ENCODE data around the gene RNF19B. TPM values are rescaled to one million over a fixed set of nuclear protein-coding genes. Genes with fewer than 3 reads are reported as not detected.
"Not testable (repeated sequence)": the region's sequence is repeated elsewhere in the genome, so short reads cannot be mapped to it uniquely, and the experiment has no call there.

The RNF19B gene
- total RNA-seq, 2 experiments from 2014 or later: 14.0 to 15.8 TPM

DNA sequence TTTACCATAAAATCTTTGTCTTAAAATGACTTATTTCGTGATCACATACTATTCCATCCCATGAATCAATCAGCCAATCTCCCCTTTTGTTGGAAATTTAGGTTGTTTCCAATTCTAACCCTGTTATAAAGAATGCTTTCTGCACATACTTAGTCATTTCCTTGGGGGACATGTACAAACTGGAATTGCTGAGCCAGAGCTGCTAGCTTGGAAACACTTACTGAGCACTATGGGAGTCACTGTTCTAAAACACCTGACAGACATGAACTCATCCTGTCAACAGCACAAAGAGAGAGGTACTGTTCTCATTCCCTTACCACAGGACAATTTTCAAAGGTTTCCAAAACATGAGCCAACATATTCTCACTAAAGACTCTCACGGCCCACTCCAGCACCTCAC lies 40.0 kb upstream of the RNF19B start:
- Mint-ChIP-seq H3K27ac (no peak overlapping the region), H3K4me3 (no peak overlapping the region), H3K36me3 (ENCODE audit: low read depth) (peaks cover 30% of the 10 kb centered on the region), H3K27me3 (ENCODE audit: low read depth) (no peaks in the 10 kb centered on the region), H3K4me1 (ENCODE audit: low read depth) (no peaks in the 10 kb centered on the region), H3K9me3 (ENCODE audit: insufficient read depth) (no peaks in the 10 kb centered on the region)
- no peak for DNase-seq
- ChIA-PET CTCF (interaction anchor here (1.2 to 6.2 kb wide), 2 partner anchors 11 to 71 kb away, joined by 3 to 53 read pairs; no protein-coding TSS in a partner anchor), POLR2A (no interaction called here)
- no peak for ATAC-seq

DNA sequence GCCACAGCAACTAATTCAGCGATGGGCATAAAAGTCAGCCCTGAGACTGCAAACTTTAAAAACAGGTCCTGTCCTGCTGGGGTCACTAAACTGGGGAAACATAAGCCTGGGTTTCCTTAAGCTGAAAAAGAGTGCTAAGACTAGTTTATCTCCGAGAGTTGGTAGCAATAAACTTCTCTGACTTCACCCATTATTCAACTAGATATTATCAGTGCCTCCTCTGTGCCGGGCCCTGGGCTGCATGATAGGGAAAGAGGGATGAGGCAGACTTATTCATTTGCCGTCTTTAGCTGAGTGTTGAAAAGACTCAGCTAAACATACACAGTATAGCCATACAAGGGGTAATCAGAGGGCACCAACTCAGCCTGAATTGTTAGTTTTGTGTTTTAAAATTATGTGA lies 39.0 kb upstream of the RNF19B start:
- H3K9me3 Mint-ChIP-seq (ENCODE audit: insufficient read depth): no peaks in the 10 kb centered on the region
- POLR2A ChIA-PET: no interaction called here
- no peak overlapping the region for H3K27ac Mint-ChIP-seq
- DNase-seq (no peak), ATAC-seq (no peak)
- H3K36me3 Mint-ChIP-seq (ENCODE audit: low read depth): peaks cover 24% of the 10 kb centered on the region
- no peak overlapping the region for H3K4me3 Mint-ChIP-seq
- H3K27me3 Mint-ChIP-seq (ENCODE audit: low read depth): no peaks in the 10 kb centered on the region
- H3K4me1 Mint-ChIP-seq (ENCODE audit: low read depth): peaks cover 1% of the 10 kb centered on the region
- CTCF ChIA-PET: interaction anchor here (1.2 to 6.2 kb wide), 2 partner anchors 12 to 70 kb away, joined by 3 to 53 read pairs; no protein-coding TSS in a partner anchor

DNA sequence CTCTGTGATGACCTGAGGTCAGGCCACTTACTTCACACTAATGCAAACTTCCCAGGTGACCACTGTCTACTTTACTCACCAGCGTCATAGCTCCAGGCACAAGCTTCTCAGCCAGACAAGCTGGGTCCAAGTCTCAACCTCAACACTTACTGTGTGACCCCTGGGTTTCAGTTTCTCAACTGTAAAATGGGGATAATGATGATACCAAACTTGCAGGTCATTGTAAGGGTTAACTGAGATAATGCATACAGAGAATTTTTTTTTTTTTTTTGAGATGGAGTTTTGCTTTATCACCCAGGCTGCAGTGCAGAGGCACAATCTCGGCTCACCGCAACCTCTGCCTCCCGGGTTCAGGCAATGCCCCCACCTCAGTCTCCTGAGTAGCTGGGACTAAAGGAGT lies 37.4 kb upstream of the RNF19B start:
- Mint-ChIP-seq H3K4me1 (ENCODE audit: low read depth) (peaks cover 16% of the 10 kb centered on the region), H3K27me3 (ENCODE audit: low read depth) (no peaks in the 10 kb centered on the region), H3K4me3 (no peak overlapping the region), H3K9me3 (ENCODE audit: insufficient read depth) (no peaks in the 10 kb centered on the region), H3K27ac (no peak overlapping the region), H3K36me3 (ENCODE audit: low read depth) (peaks cover 9% of the 10 kb centered on the region)
- DNase-seq: no peak
- ChIA-PET CTCF (interaction anchor here (1.3 kb wide), 1 partner anchor 67 kb away, joined by 4 read pairs; no protein-coding TSS in a partner anchor), POLR2A (interaction anchor here (1.4 kb wide), 1 partner anchor 9 kb away, joined by 5 read pairs; no protein-coding TSS in a partner anchor)
- ATAC-seq: no peak

DNA sequence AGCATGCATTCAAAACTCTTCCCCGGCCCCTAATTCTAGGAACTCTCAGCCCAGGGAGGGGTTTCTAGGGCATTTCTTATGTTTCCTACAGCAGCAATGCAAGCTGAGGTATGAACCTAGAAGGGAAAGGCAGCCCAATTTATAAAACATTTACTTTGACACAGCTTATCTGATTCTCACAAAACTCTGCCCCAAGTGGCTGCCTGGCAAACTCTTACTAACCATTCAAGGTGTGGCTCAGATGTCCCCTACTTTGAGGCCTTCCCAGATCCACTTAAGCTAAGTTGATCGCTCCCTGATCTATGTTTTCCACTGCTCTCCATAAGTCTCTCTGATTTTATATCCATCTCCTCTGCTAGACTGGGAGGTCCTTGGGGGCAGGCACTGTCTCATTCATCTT lies 36.7 kb upstream of the RNF19B start:
- ChIA-PET CTCF (interaction anchor here (0.6 to 1.6 kb wide), 7 partner anchors 15 to 70 kb away, joined by 3 to 7 read pairs (median 4); no protein-coding TSS in a partner anchor), POLR2A (interaction anchor here (1.4 kb wide), 1 partner anchor 8 kb away, joined by 5 read pairs; no protein-coding TSS in a partner anchor)
- Mint-ChIP-seq H3K4me1 (ENCODE audit: low read depth) (peaks cover 16% of the 10 kb centered on the region), H3K27me3 (ENCODE audit: low read depth) (no peaks in the 10 kb centered on the region), H3K27ac (no peak overlapping the region), H3K9me3 (ENCODE audit: insufficient read depth) (no peaks in the 10 kb centered on the region), H3K4me3 (no peak overlapping the region), H3K36me3 (ENCODE audit: low read depth) (peaks cover 7% of the 10 kb centered on the region)
- ATAC-seq (peak; percentile 51), DNase-seq (no peak)

DNA sequence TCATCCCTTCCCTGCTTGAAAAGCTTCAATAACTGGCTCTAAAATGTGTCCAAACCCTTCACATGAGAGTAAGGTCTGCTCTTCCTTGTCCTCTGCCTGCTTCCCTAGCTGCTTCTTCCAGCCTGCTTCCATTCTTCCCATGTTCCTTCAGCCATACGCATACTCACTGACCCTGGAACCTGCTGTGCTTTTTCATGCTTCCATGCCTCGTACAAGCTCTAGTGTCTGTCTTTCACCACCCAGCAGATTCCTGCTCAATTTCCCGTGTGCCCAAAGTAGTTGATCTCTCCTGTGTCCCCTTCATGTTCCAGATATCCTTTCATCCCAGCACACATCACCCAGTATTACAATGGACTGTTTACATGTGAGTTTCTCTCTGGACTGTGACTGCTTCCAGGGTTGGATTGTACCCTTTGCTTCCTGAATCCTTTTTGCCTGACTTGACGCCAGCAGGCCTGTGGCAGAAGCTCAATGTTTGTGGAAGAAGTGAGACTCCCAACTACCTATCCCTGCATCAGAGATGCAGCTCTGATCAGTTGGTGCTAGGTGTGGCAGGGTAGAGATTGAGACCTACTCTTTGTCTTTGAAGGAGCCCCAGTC lies 35.9 kb upstream of the RNF19B start:
- no peak for DNase-seq
- ChIA-PET CTCF (interaction anchor here (0.6 to 1.6 kb wide), 8 partner anchors 15 to 98 kb away, joined by 3 to 7 read pairs (median 4); no protein-coding TSS in a partner anchor), POLR2A (interaction anchor here (0.6 to 1.4 kb wide), 2 partner anchors 8 to 20 kb away, joined by 3 to 5 read pairs; no protein-coding TSS in a partner anchor)
- no peaks in the 10 kb centered on the region for H3K9me3 Mint-ChIP-seq (ENCODE audit: insufficient read depth)
- no peaks in the 10 kb centered on the region for H3K27me3 Mint-ChIP-seq (ENCODE audit: low read depth)
- peaks cover 16% of the 10 kb centered on the region for H3K4me1 Mint-ChIP-seq (ENCODE audit: low read depth)
- ATAC-seq: no peak
- peaks cover 5% of the 10 kb centered on the region for H3K36me3 Mint-ChIP-seq (ENCODE audit: low read depth)
- peak overlapping the region; percentile 7 for H3K27ac Mint-ChIP-seq
- no peak overlapping the region for H3K4me3 Mint-ChIP-seq

DNA sequence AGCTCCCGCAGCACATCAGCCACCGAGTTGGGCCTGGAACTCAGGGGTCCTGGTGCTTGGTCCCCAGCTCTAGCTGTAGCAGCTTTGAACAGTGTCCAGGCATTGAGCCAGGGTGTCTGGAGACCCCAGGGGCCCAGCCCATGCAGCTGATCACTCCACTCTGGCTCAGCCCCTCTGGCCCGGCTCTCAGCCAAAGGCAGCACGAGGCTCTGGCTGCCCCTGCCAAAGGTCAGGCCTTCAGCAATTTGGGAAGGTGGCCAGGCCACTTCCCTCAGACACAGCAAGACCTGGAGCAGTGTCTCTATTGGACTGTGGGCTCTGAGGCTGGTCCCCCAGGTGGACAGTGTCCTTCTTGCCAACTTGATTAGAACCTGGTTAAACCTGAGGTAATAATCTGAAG lies 34.4 kb upstream of the RNF19B start:
- ATAC-seq (no peak), DNase-seq (no peak)
- ChIA-PET POLR2A (no interaction called here), CTCF (interaction anchor here (1.0 to 1.5 kb wide), 2 partner anchors 8 to 10 kb away, joined by 3 to 4 read pairs; no protein-coding TSS in a partner anchor)
- H3K27ac Mint-ChIP-seq: no peak overlapping the region
- peaks cover 2% of the 10 kb centered on the region for H3K36me3 Mint-ChIP-seq (ENCODE audit: low read depth)
- no peak overlapping the region for H3K4me3 Mint-ChIP-seq
- no peaks in the 10 kb centered on the region for H3K27me3 Mint-ChIP-seq (ENCODE audit: low read depth)
- H3K4me1 Mint-ChIP-seq (ENCODE audit: low read depth): peaks cover 16% of the 10 kb centered on the region
- H3K9me3 Mint-ChIP-seq (ENCODE audit: insufficient read depth): no peaks in the 10 kb centered on the region

DNA sequence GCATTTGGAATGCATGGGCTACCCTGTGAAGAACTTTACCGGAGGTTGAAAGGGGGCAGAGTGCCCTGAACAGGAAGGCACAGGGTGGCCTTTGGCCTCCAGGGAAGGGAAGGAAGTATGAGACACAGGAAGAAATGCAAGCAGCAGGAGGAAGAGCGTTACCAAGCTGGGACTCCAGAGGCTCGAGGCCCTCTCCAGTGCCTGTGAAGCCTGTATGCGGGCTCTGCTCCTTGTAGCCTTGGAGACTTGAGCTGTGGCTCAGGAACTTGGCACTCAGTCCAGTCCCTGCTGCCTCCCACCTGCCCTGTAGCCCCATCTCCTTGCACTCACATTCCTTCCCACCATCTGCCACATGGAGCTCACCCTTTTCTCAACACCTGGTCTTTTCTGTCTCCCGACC lies 33.5 kb upstream of the RNF19B start:
- Mint-ChIP-seq H3K27me3 (ENCODE audit: low read depth) (no peaks in the 10 kb centered on the region), H3K36me3 (ENCODE audit: low read depth) (peaks cover 2% of the 10 kb centered on the region), H3K4me3 (no peak overlapping the region), H3K27ac (peak overlapping the region; percentile 67), H3K4me1 (ENCODE audit: low read depth) (peaks cover 23% of the 10 kb centered on the region), H3K9me3 (ENCODE audit: insufficient read depth) (no peaks in the 10 kb centered on the region)
- CTCF ChIA-PET: interaction anchor here (1.0 to 2.8 kb wide), 4 partner anchors 9 to 65 kb away, joined by 3 to 7 read pairs (median 5); no protein-coding TSS in a partner anchor
- DNase-seq (no peak), ATAC-seq (peak; percentile 21)
- POLR2A ChIA-PET: interaction anchor here (1.1 to 1.4 kb wide), 2 partner anchors 17 to 30 kb away, joined by 3 read pairs; no protein-coding TSS in a partner anchor

DNA sequence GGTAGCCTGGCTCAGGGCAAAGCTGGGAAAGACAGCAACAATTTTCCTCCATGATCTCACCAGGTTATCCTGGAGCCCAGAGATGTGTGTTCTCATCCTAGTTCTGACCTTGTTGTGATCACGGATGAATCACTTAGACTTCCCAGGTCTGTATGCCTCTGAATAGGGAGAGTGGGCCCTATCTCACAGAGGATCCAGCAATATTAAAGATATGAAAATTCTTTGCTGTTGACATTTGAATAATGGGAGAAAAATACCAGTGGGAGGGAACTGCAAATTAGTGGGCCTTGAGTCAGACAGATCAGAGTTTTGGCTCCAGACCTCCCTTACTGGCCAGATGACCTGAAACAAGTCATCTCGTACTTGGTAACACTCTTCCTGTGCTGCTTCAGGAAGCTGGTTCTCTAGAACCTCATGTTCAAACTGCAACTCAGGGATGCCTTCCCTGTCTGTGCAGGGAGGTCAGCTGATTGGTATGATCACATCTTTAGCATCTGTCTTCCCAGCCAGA lies 32.8 kb upstream of the RNF19B start:
- DNase-seq (no peak), ATAC-seq (no peak)
- no peaks in the 10 kb centered on the region for H3K9me3 Mint-ChIP-seq (ENCODE audit: insufficient read depth)
- H3K4me1 Mint-ChIP-seq (ENCODE audit: low read depth): peaks cover 29% of the 10 kb centered on the region
- H3K27ac Mint-ChIP-seq: peak overlapping the region; percentile 67
- POLR2A ChIA-PET: interaction anchor here (1.1 to 1.4 kb wide), 2 partner anchors 16 to 31 kb away, joined by 3 read pairs; no protein-coding TSS in a partner anchor
- no peak overlapping the region for H3K4me3 Mint-ChIP-seq
- peaks cover 2% of the 10 kb centered on the region for H3K36me3 Mint-ChIP-seq (ENCODE audit: low read depth)
- H3K27me3 Mint-ChIP-seq (ENCODE audit: low read depth): no peaks in the 10 kb centered on the region
- CTCF ChIA-PET: interaction anchor here (1.1 to 2.8 kb wide), 3 partner anchors 9 to 65 kb away, joined by 4 to 7 read pairs (median 6); no protein-coding TSS in a partner anchor

DNA sequence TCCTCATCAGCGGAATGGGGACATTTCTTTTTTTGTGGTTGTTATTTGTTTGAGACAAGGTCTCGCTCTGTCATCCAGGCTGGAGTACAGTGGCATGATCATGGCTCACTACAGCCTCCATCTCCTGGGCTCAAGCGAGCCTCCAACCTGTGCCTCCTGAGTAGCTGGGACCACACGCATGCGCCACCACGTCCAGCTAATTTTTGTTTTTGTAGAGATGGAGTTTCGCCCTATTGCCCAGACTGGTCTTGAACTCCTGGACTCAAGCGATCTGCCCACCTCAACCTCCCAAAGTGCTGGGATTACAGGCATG lies 28.7 kb upstream of the RNF19B start:
- not testable (repeated sequence) for H3K9me3 Mint-ChIP-seq (ENCODE audit: insufficient read depth); H3K36me3 Mint-ChIP-seq (ENCODE audit: low read depth); DNase-seq; H3K4me3 Mint-ChIP-seq; H3K27me3 Mint-ChIP-seq (ENCODE audit: low read depth); ATAC-seq
- Mint-ChIP-seq H3K4me1 (ENCODE audit: low read depth) (peaks cover 62% of the 10 kb centered on the region), H3K27ac (peak overlapping the region; percentile 67)
- ChIA-PET CTCF (interaction anchor here (1.0 to 1.5 kb wide), 5 partner anchors 9 to 60 kb away, joined by 4 to 5 read pairs (median 4); no protein-coding TSS in a partner anchor), POLR2A (interaction anchor here (1.1 to 1.6 kb wide), 4 partner anchors 8 to 30 kb away, joined by 4 to 14 read pairs (median 6); no protein-coding TSS in a partner anchor)

DNA sequence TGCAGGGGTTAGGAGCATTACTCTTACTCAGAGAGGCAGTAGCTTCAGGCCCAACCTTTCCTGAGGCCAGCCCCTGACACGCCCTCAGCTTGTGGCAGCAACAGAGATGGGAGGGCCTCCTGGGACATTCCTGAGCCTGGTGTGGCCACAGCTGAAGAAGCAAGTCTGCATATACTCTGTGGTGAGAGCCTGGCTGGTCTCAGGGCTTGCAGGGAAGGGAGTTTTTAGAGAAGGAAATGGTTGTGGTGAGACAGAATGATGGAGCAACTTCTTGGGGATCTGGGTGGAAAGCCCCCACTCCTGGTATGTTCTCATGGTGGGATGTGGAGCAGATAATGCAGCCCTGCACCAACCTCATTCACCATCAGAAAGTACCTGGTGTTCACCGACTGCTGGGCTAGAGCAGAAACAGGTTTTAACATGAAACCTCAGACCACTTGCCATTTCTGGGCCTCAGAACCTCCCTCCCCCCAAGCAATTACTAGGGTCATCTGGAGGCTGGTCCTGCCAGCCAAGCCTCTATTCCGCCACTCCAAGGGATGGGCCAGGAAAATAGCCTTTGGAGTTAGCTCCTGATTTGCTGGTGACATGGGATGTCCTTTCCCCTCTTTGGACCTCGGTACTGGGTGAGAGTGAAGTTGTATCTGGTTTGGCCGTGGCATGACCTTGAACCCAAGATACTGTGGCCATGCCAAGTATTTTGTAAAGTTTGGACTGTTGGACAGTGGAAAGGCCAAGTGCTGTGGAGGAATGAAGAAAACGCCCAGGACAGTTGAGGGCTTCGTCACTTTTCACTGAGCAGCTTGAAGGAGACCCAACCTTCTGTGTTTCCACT lies 28.1 kb upstream of the RNF19B start:
- Mint-ChIP-seq H3K27ac (peak overlapping the region; percentile 70), H3K9me3 (ENCODE audit: insufficient read depth) (no peaks in the 10 kb centered on the region)

DNA sequence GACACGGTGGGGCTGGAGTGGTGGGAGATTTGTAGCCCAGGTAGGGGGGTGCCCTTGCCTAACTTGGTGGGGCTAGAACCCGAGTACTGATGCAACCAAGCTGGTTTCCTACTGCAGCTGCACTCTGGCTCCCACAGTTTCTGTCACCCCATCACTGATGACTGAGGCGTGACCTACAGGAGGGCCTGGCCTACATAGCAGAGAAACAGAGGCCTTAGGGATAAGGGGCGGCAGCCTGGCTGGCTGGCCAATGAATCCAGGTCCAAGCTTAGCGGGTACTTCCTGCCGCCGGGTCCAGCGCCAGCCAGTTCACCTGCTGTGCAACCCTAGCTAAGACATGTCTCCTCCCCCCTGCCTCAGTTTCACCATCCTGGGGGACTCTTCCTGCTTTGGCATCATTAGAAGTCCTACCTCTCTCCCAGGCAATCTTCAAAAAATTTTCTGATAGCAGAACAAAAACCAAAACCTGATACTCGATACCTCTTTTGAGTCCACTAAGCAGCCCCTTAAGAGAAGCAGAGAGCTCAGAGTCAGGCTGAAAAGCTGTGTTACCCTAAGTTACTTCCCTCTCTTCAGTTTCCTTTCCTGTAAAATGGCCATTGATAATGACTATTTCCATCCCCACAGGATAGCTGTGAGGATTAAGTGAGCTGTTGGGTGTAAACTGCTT lies 27.3 kb upstream of the RNF19B start:
- no peaks in the 10 kb centered on the region for H3K9me3 Mint-ChIP-seq (ENCODE audit: insufficient read depth)
- no peak for DNase-seq
- no peaks in the 10 kb centered on the region for H3K27me3 Mint-ChIP-seq (ENCODE audit: low read depth)
- ChIA-PET POLR2A (interaction anchor here (0.5 to 2.4 kb wide), 4 partner anchors 11 to 52 kb away, joined by 3 to 12 read pairs (median 5); no protein-coding TSS in a partner anchor), CTCF (interaction anchor here (0.7 to 1.3 kb wide), 7 partner anchors 17 to 119 kb away, joined by 3 to 5 read pairs (median 3); no protein-coding TSS in a partner anchor)
- peak overlapping the region; percentile 70 for H3K27ac Mint-ChIP-seq
- peaks cover 54% of the 10 kb centered on the region for H3K4me1 Mint-ChIP-seq (ENCODE audit: low read depth)
- peaks cover 2% of the 10 kb centered on the region for H3K36me3 Mint-ChIP-seq (ENCODE audit: low read depth)
- ATAC-seq: peak; percentile 4
- H3K4me3 Mint-ChIP-seq: peak overlapping the region; percentile 3

More for the DNA sequence above, 28.1 kb upstream of the RNF19B start:
- CTCF ChIA-PET: interaction anchor here (0.7 to 1.5 kb wide), 11 partner anchors 8 to 120 kb away, joined by 3 to 5 read pairs (median 3); no protein-coding TSS in a partner anchor
- ATAC-seq (peak; percentile 79), DNase-seq (peak; percentile 64)
- Mint-ChIP-seq H3K27me3 (ENCODE audit: low read depth) (no peaks in the 10 kb centered on the region), H3K4me3 (peak overlapping the region; percentile 3), H3K36me3 (ENCODE audit: low read depth) (peaks cover 2% of the 10 kb centered on the region), H3K4me1 (ENCODE audit: low read depth) (peaks cover 59% of the 10 kb centered on the region)
- POLR2A ChIA-PET: interaction anchor here (0.5 to 2.4 kb wide), 7 partner anchors 9 to 53 kb away, joined by 3 to 14 read pairs (median 5); no protein-coding TSS in a partner anchor
